IPS-20b (cell line): Measurements from ENCODE around the gene NDUFA11.
"Not testable (repeated sequence)": the region's sequence is repeated elsewhere in the genome, so short reads cannot be mapped to it uniquely, and the experiment has no call there.

ENCODE experiments used
- H3K27ac ChIP-seq: one replicate; pipeline ENCODE4 v1.5.1; 2013; ENCODE audit warnings: low read length
- H3K27me3 ChIP-seq: 2 replicates; pipeline ENCODE4 v1.6.1; 2013; ENCODE audit warnings: mild to moderate bottlenecking, low read length, inconsistent platforms; ENCODE audit not compliant: insufficient read depth
- H3K36me3 ChIP-seq: 2 replicates; pipeline ENCODE4 v1.6.1; 2013; ENCODE audit warnings: low read depth, mild to moderate bottlenecking, inconsistent platforms, low read length, moderate library complexity; ENCODE audit not compliant: insufficient read depth
- H3K4me1 ChIP-seq: 2 replicates; pipeline ENCODE4 v1.6.1; 2013; ENCODE audit warnings: mild to moderate bottlenecking, control low read depth, inconsistent platforms, low read length, moderate library complexity; ENCODE audit not compliant: insufficient read depth
- H3K4me3 ChIP-seq: 2 replicates; pipeline ENCODE4 v1.5.1; 2013; ENCODE audit warnings: mild to moderate bottlenecking, low read length, inconsistent platforms
- H3K9ac ChIP-seq: 2 replicates; pipeline ENCODE4 v1.6.1; 2013; ENCODE audit warnings: low read depth, mild to moderate bottlenecking, inconsistent platforms, low read length, moderate library complexity
- H3K9me3 ChIP-seq: 2 replicates; pipeline ENCODE4 v1.6.1; 2013; ENCODE audit warnings: mild to moderate bottlenecking, low read depth, low read length, inconsistent platforms; ENCODE audit not compliant: insufficient read depth

The NDUFA11 gene

GRCh38 chr19:5880196-5880595, 23.4 kb downstream of the NDUFA11 start:
- no peak overlapping the region for H3K9ac ChIP-seq
- peaks cover 6% of the 10 kb centered on the region; the same call in 1 of the 2 replicates for H3K4me1 ChIP-seq
- no peak overlapping the region for H3K4me3 ChIP-seq
- H3K36me3 ChIP-seq = no peaks in the 10 kb centered on the region
- H3K27me3 ChIP-seq = no peaks in the 10 kb centered on the region
- H3K27ac ChIP-seq = no peak overlapping the region
- no peaks in the 10 kb centered on the region for H3K9me3 ChIP-seq

- H3K9me3 ChIP-seq = no peaks in the 10 kb centered on the region
- no peaks in the 10 kb centered on the region for H3K36me3 ChIP-seq
- peaks cover 6% of the 10 kb centered on the region; the same call in 1 of the 2 replicates for H3K4me1 ChIP-seq
- no peak overlapping the region for H3K9ac ChIP-seq
- H3K4me3 ChIP-seq = no peak overlapping the region
- H3K27me3 ChIP-seq = no peaks in the 10 kb centered on the region
- no peak overlapping the region for H3K27ac ChIP-seq
Measured at GRCh38 chr19:5877882-5878281, 25.7 kb downstream of the NDUFA11 start.

GRCh38 chr19:5877427-5877826, 26.2 kb downstream of the NDUFA11 start:
- Histone ChIP-seq H3K9ac (no peak overlapping the region), H3K36me3 (no peaks in the 10 kb centered on the region), H3K9me3 (no peaks in the 10 kb centered on the region), H3K27me3 (no peaks in the 10 kb centered on the region), H3K27ac (no peak overlapping the region), H3K4me1 (peaks cover 6% of the 10 kb centered on the region; the same call in 1 of the 2 replicates), H3K4me3 (no peak overlapping the region)

- H3K27me3 ChIP-seq, H3K4me3 ChIP-seq, H3K36me3 ChIP-seq, H3K9me3 ChIP-seq, H3K27ac ChIP-seq, H3K4me1 ChIP-seq, H3K9ac ChIP-seq: not testable (repeated sequence)
Measured at GRCh38 chr19:5874496-5874895, 29.1 kb downstream of the NDUFA11 start.

GRCh38 chr19:5873617-5874199, 29.9 kb downstream of the NDUFA11 start:
- no peaks in the 10 kb centered on the region for H3K27me3 ChIP-seq
- H3K27ac ChIP-seq = no peak overlapping the region
- H3K36me3 ChIP-seq = no peaks in the 10 kb centered on the region
- H3K4me1 ChIP-seq = no peaks in the 10 kb centered on the region
- H3K4me3 ChIP-seq = no peak overlapping the region
- no peaks in the 10 kb centered on the region for H3K9me3 ChIP-seq
- no peak overlapping the region for H3K9ac ChIP-seq

GRCh38 chr19:5870986-5871394, 32.6 kb downstream of the NDUFA11 start:
- H3K9me3 ChIP-seq = no peaks in the 10 kb centered on the region
- H3K4me1 ChIP-seq = no peaks in the 10 kb centered on the region
- no peak overlapping the region for H3K9ac ChIP-seq
- H3K4me3 ChIP-seq = no peak overlapping the region
- no peaks in the 10 kb centered on the region for H3K36me3 ChIP-seq
- no peaks in the 10 kb centered on the region for H3K27me3 ChIP-seq
- no peak overlapping the region for H3K27ac ChIP-seq

GRCh38 chr19:5867201-5868136, 36.1 kb downstream of the NDUFA11 start:
- Histone ChIP-seq H3K9ac (no peak overlapping the region), H3K4me3 (no peak overlapping the region), H3K4me1 (no peaks in the 10 kb centered on the region), H3K27ac (no peak overlapping the region), H3K27me3 (no peaks in the 10 kb centered on the region), H3K9me3 (no peaks in the 10 kb centered on the region), H3K36me3 (no peaks in the 10 kb centered on the region)

GRCh38 chr19:5865772-5866171, 37.8 kb downstream of the NDUFA11 start:
- H3K9me3 ChIP-seq = no peaks in the 10 kb centered on the region
- H3K27ac ChIP-seq = no peak overlapping the region
- no peaks in the 10 kb centered on the region for H3K27me3 ChIP-seq
- no peak overlapping the region for H3K9ac ChIP-seq
- H3K4me3 ChIP-seq = no peak overlapping the region
- H3K36me3 ChIP-seq = no peaks in the 10 kb centered on the region
- H3K4me1 ChIP-seq = no peaks in the 10 kb centered on the region

GRCh38 chr19:5864725-5865486, 38.7 kb downstream of the NDUFA11 start:
- H3K27ac ChIP-seq = no peak overlapping the region
- H3K27me3 ChIP-seq = no peaks in the 10 kb centered on the region
- H3K4me1 ChIP-seq = no peaks in the 10 kb centered on the region
- H3K4me3 ChIP-seq = no peak overlapping the region
- no peak overlapping the region for H3K9ac ChIP-seq
- no peaks in the 10 kb centered on the region for H3K9me3 ChIP-seq
- no peaks in the 10 kb centered on the region for H3K36me3 ChIP-seq

GRCh38 chr19:5864013-5864720, 39.4 kb downstream of the NDUFA11 start:
- no peaks in the 10 kb centered on the region for H3K4me1 ChIP-seq
- no peak overlapping the region for H3K4me3 ChIP-seq
- H3K27ac ChIP-seq = no peak overlapping the region
- H3K9ac ChIP-seq = no peak overlapping the region
- no peaks in the 10 kb centered on the region for H3K27me3 ChIP-seq
- no peaks in the 10 kb centered on the region for H3K9me3 ChIP-seq
- H3K36me3 ChIP-seq = no peaks in the 10 kb centered on the region

- Histone ChIP-seq H3K36me3 (no peaks in the 10 kb centered on the region), H3K27ac (no peak overlapping the region), H3K27me3 (no peaks in the 10 kb centered on the region), H3K9ac (no peak overlapping the region), H3K9me3 (no peaks in the 10 kb centered on the region), H3K4me3 (no peak overlapping the region), H3K4me1 (no peaks in the 10 kb centered on the region)
Measured at GRCh38 chr19:5863030-5863665, 40.4 kb downstream of the NDUFA11 start.
